22Rv1 (cell line): Measurements from ENCODE around the gene TNK2.
"Not testable (repeated sequence)": the region's sequence is repeated elsewhere in the genome, so short reads cannot be mapped to it uniquely, and the experiment has no call there.

Source experiments
- CTCF ChIP-seq: fragments of 450-650 bp; IDR thresholded peaks from 2 replicates; pipeline ENCODE4 v1.5.1; 2017; ENCODE audit warnings: mild to moderate bottlenecking
- ZFX ChIP-seq: fragments of 450-650 bp; IDR thresholded peaks from 2 replicates; pipeline ENCODE4 v1.6.1; 2017; ENCODE audit warnings: antibody characterized with exemption, borderline replicate concordance

- TF ChIP-seq CTCF, ZFX: not testable (repeated sequence)
Observed at GRCh38 chr3:195951443-195952177, 43.3 kb upstream of the TNK2 start.
